NK-92 (cell line): ENCODE data around the gene TBC1D22A.
"Not testable (repeated sequence)": the region's sequence is repeated elsewhere in the genome, so short reads cannot be mapped to it uniquely, and the experiment has no call there.

Source experiments
- DNase-seq: peaks from one replicate; lab custom pipeline; 2025; ENCODE audit not compliant: unreplicated experiment; lab: John Stamatoyannopoulos, UW

TBC1D22A gene

DNA sequence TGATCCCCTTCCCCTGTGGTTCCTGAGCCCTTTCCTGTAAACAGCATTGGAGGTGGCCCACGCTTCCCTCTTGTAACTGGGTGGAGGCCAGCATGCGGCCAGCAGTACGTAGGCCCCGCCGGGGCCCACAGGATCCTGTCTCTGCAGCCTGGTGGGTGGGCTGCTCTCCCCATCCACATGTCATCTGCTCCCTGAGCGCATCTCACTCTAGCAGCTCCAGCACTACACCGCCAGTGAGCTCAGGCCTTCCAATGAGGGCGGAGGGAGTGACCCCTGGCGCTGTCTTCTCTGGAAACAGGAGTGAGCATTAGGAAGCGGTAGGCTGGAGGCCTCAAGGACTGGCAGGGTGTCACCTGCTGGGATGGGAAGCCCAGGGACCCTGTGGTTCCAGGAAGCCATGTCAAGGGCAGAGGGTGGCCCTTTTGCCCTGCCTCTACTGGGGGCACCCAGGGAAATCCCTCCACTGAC, 363.9 kb downstream of the TBC1D22A start:
- DNase-seq, result no peak

DNA sequence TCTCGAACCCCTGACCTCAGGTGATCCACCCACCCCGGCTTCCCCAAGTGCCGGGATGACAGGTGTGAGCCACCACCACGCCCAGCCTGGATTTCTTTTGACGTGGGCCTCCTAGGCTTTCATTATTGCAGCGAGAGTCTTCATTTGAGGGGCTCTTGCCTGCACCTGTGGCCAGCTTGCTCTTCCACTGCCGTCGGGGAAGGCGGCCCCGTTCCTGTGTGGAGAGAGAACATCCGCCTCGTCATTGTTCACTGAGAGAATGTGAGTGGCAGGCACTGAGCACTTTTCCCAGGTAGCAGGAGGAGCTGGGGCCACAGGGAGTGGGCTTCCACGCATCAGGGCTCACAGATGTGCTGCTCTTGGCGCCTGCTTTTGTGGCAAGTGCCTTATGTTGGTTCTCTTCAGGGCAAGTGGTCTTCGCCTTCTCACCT, 365.0 kb downstream of the TBC1D22A start:
- no peak for DNase-seq

- DNase-seq, result no peak
Measured at GRCh38 chr22:47128216-47128615, 365.8 kb downstream of the TBC1D22A start.

DNA sequence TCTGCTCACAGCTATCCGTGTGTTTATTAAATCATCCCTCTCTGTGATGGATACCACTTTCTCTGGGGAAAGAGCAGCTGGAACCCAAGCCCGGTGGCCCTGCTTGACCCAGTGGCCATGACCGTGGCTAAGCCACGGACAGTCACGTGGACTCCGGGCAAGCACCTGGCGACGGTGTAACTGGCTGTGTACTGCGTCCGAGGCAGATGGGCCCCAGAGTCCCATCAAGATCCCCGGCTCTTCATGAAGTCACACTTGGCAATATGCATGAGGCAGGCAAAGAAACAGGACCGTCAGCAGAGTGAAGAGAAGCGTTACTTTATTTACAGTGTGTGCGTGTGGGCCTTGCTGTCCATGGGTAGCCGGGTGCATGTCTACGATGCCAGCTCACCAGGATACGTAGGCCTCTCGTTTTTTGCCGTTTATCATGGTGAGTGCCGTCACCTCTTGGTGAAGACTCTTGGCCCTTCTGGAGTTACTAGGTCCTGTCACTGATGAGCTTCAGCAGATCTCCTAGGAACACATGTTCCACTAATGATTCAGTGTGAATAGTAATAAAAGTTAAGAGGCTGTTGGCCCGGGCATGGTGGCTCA, 366.3 kb downstream of the TBC1D22A start:
- no peak for DNase-seq

DNA sequence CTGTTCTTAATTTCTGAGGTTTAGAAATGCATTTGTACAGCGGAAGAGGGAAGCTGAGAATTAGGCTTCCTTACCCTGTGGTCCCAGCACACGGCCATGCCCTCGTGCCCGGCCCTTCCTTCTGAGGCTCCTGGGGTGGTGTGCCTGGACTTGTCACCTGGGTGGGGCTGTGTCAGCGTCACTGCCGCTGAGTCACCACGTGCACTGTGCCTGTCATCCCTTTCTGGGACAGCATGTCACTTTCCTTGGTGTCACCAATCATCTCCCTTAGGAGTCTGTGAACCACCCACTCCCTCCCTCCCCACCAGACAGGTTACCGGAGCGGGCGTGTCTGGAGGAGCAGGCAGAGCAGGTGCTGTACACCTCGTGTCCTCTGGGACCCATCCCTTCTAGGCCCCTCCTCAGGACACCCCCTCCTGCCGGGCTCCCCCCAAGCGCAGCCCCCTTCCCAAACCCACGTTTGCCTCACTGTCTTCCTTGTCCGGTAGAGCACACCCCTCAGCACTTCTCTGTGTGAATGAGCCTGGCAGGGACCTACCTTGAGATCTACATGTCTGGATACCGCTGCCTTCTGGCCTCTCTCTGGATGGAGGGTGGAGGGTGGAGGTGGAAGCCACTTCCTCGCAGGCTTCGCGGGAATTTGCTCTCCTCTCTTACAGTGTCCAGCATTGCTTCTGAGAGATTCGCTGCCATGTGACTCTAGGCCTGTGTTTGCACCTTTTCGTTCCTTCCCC, 367.6 kb downstream of the TBC1D22A start:
- no peak for DNase-seq

- no peak for DNase-seq
Measured at GRCh38 chr22:47130883-47131631, 368.6 kb downstream of the TBC1D22A start.

GRCh38 chr22:47131632-47132427, 369.4 kb downstream of the TBC1D22A start:
- DNase-seq, result no peak

DNA sequence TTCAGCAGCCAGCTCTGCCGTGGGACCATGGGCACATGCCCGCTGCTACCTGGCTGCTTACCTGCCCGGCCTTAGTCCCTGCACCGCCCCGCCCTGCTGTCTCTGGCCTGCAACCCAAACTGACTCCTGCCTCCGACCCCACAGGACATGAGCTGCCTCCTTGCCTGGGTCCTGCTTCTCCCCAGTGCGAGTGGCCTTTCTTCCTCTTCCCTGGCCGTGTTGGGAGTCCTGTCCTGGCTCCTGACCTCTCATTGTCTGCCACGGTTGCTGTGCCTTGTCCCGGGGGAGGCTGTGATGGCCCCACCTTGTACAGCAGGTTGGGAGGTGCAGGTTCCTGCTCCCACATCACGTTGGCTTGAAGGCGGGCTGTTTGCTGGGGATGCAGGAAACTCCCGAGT, 370.0 kb downstream of the TBC1D22A start:
- no peak for DNase-seq

GRCh38 chr22:47133061-47133969, 370.9 kb downstream of the TBC1D22A start:
- no peak for DNase-seq

DNA sequence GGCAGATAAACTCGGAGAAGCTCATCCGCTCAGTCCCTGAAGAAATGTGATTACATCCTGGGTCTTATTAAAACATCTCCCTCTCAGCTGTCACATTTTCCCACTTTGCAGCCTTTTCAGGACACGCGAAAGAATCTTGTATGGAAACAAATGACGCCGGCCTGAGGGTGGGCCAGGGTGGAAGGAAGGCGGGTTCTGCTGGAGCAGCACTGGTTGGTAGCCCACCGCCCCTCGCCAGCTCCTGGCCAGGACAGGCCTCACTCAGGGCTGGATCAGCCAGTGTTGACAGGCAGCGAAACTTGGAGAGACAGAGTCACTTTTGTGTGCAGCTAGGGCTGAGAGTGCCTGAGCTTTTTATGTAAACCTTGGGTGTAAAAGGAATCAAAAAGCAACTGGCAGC, 371.8 kb downstream of the TBC1D22A start:
- DNase-seq, result no peak

DNA sequence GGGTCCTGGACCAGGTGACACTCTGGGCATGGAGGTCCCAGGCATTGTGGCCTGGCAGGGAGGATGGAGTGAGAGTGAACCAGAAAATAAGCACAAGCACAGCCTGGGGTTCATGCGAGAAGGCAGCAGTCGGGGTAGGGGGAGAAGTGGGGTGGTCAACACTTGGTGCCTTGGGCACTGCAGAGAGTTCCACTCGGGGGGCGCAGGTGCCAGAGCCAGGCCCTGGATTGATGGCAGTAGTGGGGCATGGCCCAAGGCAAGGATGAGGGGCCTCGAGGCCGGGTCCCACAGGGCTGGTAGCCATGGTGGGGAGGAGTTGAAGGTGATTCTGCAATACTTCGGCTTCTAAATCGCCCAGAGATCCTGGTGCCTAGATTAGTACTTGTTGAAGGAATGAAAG, 372.9 kb downstream of the TBC1D22A start:
- no peak for DNase-seq

- DNase-seq, result no peak
Measured at GRCh38 chr22:47136050-47136449, 373.6 kb downstream of the TBC1D22A start.

DNA sequence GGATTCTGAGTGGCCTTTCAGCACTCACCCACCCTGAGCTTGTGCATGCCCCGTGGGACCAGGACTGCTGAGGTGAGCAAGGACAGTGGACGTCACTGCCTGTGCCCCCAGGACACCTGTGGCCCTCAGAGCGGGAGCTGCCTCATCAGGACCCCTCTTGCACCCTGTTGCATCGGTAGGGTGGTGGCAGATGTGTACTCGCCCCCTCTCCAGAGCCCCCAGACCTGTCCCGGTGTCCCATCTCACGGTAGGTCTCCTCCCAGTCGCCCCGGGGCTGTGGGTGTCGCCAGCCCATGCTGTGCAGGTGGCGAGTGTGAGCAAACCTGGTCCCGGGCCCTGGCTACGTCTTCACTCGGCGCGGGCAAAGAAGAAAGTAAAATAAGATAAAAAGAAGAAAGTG, 374.2 kb downstream of the TBC1D22A start:
- DNase-seq, result no peak

GRCh38 chr22:47139013-47139789, 376.8 kb downstream of the TBC1D22A start:
- no peak for DNase-seq

DNA sequence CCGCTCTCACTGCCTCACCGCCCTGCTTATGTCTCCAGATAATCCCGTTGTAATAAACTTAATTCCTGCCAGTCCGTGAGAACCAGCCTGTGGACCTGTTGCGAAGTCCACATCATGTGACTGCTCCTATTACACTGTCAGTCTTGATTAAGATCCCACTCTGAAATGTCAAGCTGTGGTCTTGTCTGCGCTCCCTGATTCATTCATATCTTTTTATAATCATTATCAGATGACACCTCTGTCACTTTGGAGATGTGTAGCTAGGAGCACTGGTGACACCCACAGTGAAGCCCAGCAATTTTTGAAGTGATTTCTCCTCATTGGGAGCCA, 377.3 kb downstream of the TBC1D22A start:
- DNase-seq, result no peak

- not testable (repeated sequence) for DNase-seq
Measured at GRCh38 chr22:47140975-47141374, 378.5 kb downstream of the TBC1D22A start.

DNA sequence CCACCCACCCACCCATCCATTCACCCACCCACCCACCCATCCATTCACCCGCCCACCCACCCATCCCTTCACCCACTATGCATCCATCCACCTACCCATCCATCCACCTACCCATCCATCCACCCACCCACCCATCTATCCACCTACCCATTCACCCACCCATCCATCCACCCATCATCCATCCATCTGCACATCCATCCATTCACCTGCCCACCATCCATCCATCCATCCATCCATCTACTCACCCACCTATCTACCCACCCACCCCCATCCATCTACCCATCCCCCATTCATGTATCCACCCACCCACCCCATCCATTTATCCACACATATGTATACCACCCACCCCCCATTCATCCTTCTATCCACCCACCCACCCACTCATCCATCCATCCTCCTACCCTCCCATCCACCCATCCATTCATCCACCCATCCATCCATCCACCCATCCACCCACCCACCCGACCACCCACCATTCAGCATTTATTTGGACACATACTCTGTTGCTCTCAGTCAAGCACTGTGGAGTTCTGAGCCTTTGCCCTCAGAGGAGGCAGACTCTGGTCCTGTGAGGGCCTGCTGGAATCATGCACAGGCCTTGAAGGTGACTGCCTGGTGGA, 380.1 kb downstream of the TBC1D22A start:
- no peak for DNase-seq

- no peak for DNase-seq
Measured at GRCh38 chr22:47143249-47143938, 380.9 kb downstream of the TBC1D22A start.
